ENCODE data around the gene FRMD4A.

DNA sequence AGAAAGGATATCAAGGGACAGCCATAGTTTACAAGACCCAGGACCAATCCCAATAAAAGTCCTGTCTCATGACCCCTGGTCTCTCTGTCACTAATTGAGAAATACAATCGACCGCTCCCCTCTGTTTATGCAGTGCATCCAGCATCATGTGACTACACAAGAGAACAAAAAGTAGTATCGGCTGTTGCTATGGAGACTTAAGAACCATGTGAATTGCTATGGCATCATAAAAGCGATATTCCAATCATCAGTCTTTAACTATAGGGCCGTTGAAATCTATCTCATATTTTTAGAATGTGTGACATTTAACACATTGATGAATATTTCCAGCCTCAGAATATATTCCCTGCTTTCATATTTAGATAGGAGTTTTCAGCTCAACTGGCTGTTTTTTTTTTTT, 139.3 kb downstream of the FRMD4A start:
- TF ChIP-seq POLR2AphosphoS5 (IDR thresholded peaks at IDR 0.05; ENCODE audit: low read depth, low read length) = no peak
- TF ChIP-seq, protein P1, sequence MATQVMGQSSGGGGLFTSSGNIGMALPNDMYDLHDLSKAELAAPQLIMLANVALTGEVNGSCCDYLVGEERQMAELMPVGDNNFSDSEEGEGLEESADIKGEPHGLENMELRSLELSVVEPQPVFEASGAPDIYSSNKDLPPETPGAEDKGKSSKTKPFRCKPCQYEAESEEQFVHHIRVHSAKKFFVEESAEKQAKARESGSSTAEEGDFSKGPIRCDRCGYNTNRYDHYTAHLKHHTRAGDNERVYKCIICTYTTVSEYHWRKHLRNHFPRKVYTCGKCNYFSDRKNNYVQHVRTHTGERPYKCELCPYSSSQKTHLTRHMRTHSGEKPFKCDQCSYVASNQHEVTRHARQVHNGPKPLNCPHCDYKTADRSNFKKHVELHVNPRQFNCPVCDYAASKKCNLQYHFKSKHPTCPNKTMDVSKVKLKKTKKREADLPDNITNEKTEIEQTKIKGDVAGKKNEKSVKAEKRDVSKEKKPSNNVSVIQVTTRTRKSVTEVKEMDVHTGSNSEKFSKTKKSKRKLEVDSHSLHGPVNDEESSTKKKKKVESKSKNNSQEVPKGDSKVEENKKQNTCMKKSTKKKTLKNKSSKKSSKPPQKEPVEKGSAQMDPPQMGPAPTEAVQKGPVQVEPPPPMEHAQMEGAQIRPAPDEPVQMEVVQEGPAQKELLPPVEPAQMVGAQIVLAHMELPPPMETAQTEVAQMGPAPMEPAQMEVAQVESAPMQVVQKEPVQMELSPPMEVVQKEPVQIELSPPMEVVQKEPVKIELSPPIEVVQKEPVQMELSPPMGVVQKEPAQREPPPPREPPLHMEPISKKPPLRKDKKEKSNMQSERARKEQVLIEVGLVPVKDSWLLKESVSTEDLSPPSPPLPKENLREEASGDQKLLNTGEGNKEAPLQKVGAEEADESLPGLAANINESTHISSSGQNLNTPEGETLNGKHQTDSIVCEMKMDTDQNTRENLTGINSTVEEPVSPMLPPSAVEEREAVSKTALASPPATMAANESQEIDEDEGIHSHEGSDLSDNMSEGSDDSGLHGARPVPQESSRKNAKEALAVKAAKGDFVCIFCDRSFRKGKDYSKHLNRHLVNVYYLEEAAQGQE (IDR thresholded peaks at IDR 0.05; ENCODE audit: low read depth, low read length) = no peak
- TF ChIP-seq, protein P2, sequence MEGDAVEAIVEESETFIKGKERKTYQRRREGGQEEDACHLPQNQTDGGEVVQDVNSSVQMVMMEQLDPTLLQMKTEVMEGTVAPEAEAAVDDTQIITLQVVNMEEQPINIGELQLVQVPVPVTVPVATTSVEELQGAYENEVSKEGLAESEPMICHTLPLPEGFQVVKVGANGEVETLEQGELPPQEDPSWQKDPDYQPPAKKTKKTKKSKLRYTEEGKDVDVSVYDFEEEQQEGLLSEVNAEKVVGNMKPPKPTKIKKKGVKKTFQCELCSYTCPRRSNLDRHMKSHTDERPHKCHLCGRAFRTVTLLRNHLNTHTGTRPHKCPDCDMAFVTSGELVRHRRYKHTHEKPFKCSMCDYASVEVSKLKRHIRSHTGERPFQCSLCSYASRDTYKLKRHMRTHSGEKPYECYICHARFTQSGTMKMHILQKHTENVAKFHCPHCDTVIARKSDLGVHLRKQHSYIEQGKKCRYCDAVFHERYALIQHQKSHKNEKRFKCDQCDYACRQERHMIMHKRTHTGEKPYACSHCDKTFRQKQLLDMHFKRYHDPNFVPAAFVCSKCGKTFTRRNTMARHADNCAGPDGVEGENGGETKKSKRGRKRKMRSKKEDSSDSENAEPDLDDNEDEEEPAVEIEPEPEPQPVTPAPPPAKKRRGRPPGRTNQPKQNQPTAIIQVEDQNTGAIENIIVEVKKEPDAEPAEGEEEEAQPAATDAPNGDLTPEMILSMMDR (IDR thresholded peaks at IDR 0.05) = no peak
- TF ChIP-seq NFIC (IDR thresholded peaks at IDR 0.05; ENCODE audit: borderline replicate concordance) = no peak
- TF ChIP-seq ELF1 (IDR thresholded peaks at IDR 0.05) = no peak
- TF ChIP-seq MXI1 (IDR thresholded peaks at IDR 0.05; ENCODE audit: low read depth, low read length) = no peak
- TF ChIP-seq, protein P3, sequence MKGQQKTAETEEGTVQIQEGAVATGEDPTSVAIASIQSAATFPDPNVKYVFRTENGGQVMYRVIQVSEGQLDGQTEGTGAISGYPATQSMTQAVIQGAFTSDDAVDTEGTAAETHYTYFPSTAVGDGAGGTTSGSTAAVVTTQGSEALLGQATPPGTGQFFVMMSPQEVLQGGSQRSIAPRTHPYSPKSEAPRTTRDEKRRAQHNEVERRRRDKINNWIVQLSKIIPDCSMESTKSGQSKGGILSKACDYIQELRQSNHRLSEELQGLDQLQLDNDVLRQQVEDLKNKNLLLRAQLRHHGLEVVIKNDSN (IDR thresholded peaks at IDR 0.05; ENCODE audit: borderline replicate concordance, low read depth) = no peak
- TF ChIP-seq, protein P4, sequence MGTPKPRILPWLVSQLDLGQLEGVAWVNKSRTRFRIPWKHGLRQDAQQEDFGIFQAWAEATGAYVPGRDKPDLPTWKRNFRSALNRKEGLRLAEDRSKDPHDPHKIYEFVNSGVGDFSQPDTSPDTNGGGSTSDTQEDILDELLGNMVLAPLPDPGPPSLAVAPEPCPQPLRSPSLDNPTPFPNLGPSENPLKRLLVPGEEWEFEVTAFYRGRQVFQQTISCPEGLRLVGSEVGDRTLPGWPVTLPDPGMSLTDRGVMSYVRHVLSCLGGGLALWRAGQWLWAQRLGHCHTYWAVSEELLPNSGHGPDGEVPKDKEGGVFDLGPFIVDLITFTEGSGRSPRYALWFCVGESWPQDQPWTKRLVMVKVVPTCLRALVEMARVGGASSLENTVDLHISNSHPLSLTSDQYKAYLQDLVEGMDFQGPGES (IDR thresholded peaks at IDR 0.05; ENCODE audit: low read depth, low read length) = no peak
- TF ChIP-seq GABPA (IDR thresholded peaks at IDR 0.05; ENCODE audit: low read depth) = no peak
- TF ChIP-seq RAD21 (IDR thresholded peaks at IDR 0.05; ENCODE audit: low read length) = no peak
- no peak for TF ChIP-seq TEAD4 (IDR thresholded peaks at IDR 0.05; ENCODE audit: borderline replicate concordance, insufficient read depth)
- no peak for TF ChIP-seq RCOR1 (IDR thresholded peaks at IDR 0.05; ENCODE audit: low read length)
- TF ChIP-seq FOXM1 (IDR thresholded peaks at IDR 0.05; ENCODE audit: low read depth) = no peak
- no peak for TF ChIP-seq SMC3 (IDR thresholded peaks at IDR 0.05; ENCODE audit: low read depth, low read length)
